ENCODE results near the gene LAP3. TPM values are rescaled to one million over a fixed set of nuclear protein-coding genes. Genes with fewer than 3 reads are reported as not detected.

LAP3 gene
- total and polyA plus RNA-seq, 2 experiments from 2014 or later = 53.4 to 97.1 TPM

DNA sequence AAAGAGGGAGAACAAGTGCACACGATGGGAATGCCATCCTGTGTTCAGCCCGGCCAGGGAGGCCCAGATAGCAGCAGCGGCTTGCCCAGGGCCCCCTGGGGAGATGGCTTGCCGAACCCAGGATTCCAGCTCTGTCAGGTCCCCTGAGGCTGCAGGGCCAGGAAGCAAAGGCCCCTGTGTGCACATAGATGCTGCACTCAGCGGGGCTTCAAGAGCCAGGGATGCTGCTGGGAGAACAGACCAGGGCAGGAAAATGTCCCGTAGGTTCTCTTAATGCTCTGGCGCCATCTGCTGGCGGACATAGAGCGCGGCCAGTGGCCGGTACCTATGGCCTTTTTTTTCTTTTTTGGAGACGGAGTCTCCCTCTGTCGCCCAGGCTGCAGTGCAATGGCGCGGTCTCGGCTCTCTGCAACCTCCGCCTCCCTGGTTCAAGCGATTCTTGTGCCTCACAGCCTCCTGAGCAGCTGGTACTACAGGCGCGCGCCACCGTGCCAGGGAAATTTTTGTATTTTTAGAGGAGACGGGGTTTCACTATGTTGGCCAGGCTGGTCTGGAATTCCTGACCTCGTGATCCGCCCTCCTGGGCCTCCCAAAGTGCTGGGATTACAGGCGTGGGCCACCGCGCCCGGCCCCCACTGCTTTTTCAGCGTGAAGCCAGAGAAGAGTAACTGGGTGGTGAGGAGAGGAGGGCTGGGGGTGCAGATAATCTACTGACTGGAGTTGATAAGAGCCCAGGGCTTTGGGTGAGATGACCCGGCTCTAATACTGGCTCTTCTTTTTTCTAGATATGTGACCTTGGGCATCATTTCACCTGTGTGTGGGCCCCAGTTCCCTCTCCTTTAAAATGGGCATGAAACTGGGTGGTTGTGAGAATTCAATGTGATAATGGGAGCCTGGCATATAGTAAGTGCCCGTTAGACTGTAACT is 60.0 kb downstream of the LAP3 start:
- Histone ChIP-seq H3K9me3 (ENCODE audit: low read depth) (no peaks in the 10 kb centered on the region), H3K4me1 (ENCODE audit: low read depth) (no peaks in the 10 kb centered on the region), H3K4me3 (no peak overlapping the region), H3K36me3 (peaks cover 25% of the 10 kb centered on the region), H3K27me3 (no peaks in the 10 kb centered on the region), H3K27ac (no peak overlapping the region)
- DNase-seq (ENCODE audit: low read depth in 1 of 2, low spot score in 1 of 2) = peak; percentile 82 to 85
- TF ChIP-seq, protein P1, sequence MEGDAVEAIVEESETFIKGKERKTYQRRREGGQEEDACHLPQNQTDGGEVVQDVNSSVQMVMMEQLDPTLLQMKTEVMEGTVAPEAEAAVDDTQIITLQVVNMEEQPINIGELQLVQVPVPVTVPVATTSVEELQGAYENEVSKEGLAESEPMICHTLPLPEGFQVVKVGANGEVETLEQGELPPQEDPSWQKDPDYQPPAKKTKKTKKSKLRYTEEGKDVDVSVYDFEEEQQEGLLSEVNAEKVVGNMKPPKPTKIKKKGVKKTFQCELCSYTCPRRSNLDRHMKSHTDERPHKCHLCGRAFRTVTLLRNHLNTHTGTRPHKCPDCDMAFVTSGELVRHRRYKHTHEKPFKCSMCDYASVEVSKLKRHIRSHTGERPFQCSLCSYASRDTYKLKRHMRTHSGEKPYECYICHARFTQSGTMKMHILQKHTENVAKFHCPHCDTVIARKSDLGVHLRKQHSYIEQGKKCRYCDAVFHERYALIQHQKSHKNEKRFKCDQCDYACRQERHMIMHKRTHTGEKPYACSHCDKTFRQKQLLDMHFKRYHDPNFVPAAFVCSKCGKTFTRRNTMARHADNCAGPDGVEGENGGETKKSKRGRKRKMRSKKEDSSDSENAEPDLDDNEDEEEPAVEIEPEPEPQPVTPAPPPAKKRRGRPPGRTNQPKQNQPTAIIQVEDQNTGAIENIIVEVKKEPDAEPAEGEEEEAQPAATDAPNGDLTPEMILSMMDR (IDR thresholded peaks at IDR 0.05; ENCODE audit: low read depth, low read length) = peak; percentile 90

DNA sequence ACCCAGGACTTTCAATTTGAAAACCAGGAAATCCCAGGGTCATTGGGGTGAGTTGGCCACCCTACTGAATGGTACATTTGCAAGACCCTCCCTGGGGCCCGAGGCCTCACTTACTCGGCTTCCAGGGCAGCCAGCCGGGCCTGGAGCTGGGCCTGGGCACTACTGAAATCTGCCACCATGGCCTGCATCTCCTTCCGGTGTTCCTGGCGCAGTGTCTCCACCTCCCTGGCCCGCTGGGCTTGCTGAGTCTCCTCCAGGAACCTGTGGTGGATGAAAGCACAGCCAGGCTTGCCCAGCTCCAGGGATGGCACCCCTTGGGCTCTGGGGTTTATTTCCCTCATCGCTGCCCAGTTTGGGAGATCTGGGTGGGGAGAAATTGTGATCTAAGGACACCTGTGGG is 62.1 kb downstream of the LAP3 start:
- no peak overlapping the region for H3K27ac ChIP-seq
- DNase-seq (ENCODE audit: low read depth in 1 of 2, low spot score in 1 of 2) = no peak
- H3K4me3 ChIP-seq = no peak overlapping the region
- TF ChIP-seq, protein P1 (IDR thresholded peaks at IDR 0.05; ENCODE audit: low read depth, low read length) = no peak
- H3K4me1 ChIP-seq (ENCODE audit: low read depth) = no peaks in the 10 kb centered on the region
- peaks cover 5% of the 10 kb centered on the region for H3K36me3 ChIP-seq
- H3K9me3 ChIP-seq (ENCODE audit: low read depth) = no peaks in the 10 kb centered on the region
- no peaks in the 10 kb centered on the region for H3K27me3 ChIP-seq

DNA sequence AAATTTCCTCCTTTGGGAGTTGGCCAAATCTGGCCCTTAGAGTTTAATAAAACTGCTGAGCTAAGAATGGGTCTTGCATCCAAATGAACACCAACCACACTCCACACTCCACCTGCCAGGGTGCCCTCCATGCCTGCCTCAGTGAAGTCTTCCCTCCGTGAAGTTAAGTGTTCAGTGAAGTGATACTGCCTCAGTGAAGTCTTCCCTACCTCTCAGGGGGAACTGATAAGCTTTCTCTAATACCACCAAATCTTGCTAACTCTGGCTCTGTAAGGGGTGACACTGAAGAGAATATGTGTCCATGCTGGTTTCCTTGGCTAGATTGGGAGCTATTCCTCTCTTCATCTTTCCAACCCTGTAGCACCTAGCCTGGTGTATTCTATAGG is 65.4 kb downstream of the LAP3 start:
- DNase-seq (ENCODE audit: low read depth in 1 of 2, low spot score in 1 of 2) = no peak
- Histone ChIP-seq H3K4me1 (ENCODE audit: low read depth) (no peaks in the 10 kb centered on the region), H3K9me3 (ENCODE audit: low read depth) (no peaks in the 10 kb centered on the region), H3K36me3 (no peaks in the 10 kb centered on the region), H3K27ac (no peak overlapping the region), H3K4me3 (no peak overlapping the region), H3K27me3 (no peaks in the 10 kb centered on the region)
- TF ChIP-seq, protein P1 (IDR thresholded peaks at IDR 0.05; ENCODE audit: low read depth, low read length) = no peak

DNA sequence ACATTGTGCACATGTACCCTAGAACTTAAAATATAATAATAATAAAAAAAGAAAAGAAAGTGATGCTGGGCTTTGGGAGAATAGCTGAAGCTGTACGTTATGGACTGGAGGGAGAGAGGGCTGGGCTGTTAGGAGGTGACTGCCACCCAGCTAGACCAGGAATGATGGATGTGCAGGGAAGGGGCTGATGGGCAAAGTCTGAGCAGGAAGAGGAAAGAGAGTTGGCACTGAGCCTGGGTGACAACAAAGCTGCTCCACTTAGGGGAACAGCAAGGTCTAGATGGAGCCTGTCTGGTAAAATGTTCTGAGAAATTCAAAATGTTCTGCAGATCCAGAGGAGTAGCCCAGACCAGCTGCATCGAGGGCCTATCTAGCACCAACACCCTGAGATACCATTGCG is 69.7 kb downstream of the LAP3 start:
- Histone ChIP-seq H3K4me3 (no peak overlapping the region), H3K27me3 (no peaks in the 10 kb centered on the region), H3K27ac (no peak overlapping the region), H3K36me3 (no peaks in the 10 kb centered on the region), H3K9me3 (ENCODE audit: low read depth) (no peaks in the 10 kb centered on the region), H3K4me1 (ENCODE audit: low read depth) (no peaks in the 10 kb centered on the region)
- DNase-seq (ENCODE audit: low read depth in 1 of 2, low spot score in 1 of 2) = no peak
- TF ChIP-seq, protein P1 (IDR thresholded peaks at IDR 0.05; ENCODE audit: low read depth, low read length) = no peak

DNA sequence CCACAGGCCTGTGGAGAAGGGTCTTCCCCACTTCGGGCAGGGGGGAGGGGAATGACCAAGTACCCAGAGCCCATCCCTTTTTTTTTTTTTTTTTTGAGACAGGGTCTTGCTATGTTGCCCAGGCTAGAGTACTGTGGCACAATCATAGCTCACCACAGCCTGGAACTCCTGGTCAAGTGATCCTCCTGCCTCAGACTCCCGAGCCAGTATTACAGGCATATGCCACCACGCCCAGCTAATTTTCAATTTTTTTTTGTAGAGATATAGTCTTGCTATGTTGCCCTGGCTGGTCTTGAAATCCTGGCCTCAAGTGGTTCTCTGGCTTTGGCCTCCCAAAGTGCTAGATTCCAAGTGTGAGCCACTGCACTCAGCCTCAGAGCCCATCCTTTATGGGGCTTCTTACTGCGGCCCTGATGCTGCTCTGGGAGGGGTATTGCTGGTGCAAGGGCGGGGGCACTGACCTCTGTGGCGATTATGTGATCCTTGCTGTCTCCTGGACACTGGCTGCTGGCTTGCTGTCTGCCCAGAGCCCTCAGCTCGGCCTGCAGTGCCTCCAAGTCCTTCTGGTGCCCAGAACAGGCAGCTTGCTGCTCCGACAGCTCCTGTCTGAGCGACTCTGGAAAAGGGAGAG is 70.3 kb downstream of the LAP3 start:
- TF ChIP-seq, protein P1 (IDR thresholded peaks at IDR 0.05; ENCODE audit: low read depth, low read length) = no peak
- Histone ChIP-seq H3K36me3 (no peaks in the 10 kb centered on the region), H3K4me1 (ENCODE audit: low read depth) (no peaks in the 10 kb centered on the region), H3K27ac (no peak overlapping the region), H3K4me3 (no peak overlapping the region), H3K9me3 (ENCODE audit: low read depth) (no peaks in the 10 kb centered on the region), H3K27me3 (no peaks in the 10 kb centered on the region)
- no peak for DNase-seq (ENCODE audit: low read depth in 1 of 2, low spot score in 1 of 2)

All from cardiac muscle cell (in vitro differentiated cells and primary cell).